ENCODE results near the gene AFF3. TPM values are rescaled to one million over a fixed set of nuclear protein-coding genes. Genes with fewer than 3 reads are reported as not detected.

AFF3 gene
- total RNA-seq, 1 experiment from 2014 or later: 0.22 TPM

- H3K27me3 Mint-ChIP-seq (ENCODE audit: low read depth): peaks cover 3% of the 10 kb centered on the region; the same call in 1 of the 2 replicates
- H4K20me1 ChIP-seq (ENCODE audit: control insufficient read depth, insufficient read depth, insufficient read length): no peaks in the 10 kb centered on the region
- DNase-seq: no peak
- peaks cover 0 to 3% of the 10 kb centered on the region in 2 experiments; a peak in 1 of 4 replicates for H3K4me1 Mint-ChIP-seq
- no CpG with 5 or more reads among the region's 6 CpGs for WGBS (ENCODE audit: extremely low coverage, insufficient read length, low lambda C conversion rate)
- no peak overlapping the region for H3K27ac Mint-ChIP-seq
- H3K9me3 Mint-ChIP-seq: peaks cover 16 to 19% of the 10 kb centered on the region in 2 experiments
- H2BK15ac ChIP-seq (ENCODE audit: low read depth, low read length): no peak overlapping the region
- no peak overlapping the region for H4K91ac ChIP-seq (ENCODE audit: insufficient read length, low read depth, low read length)
- H3K79me2 ChIP-seq (ENCODE audit: insufficient read depth, low read length): no peaks in the 10 kb centered on the region
- H3K4me1 ChIP-seq (ENCODE audit: insufficient read depth, low read length): no peaks in the 10 kb centered on the region
- H4K8ac ChIP-seq (replicated peaks; ENCODE audit: insufficient read length, low read depth, low read length): no peak overlapping the region
- H3K27me3 ChIP-seq (ENCODE audit: insufficient read depth, low read length): no peaks in the 10 kb centered on the region
- no peak overlapping the region for H3K4me2 ChIP-seq (ENCODE audit: insufficient read depth, insufficient read length, low read length)
- H3K79me1 ChIP-seq (ENCODE audit: insufficient read depth, low read depth, low read length, poor library complexity, severe bottlenecking): no peaks in the 10 kb centered on the region
- H2BK5ac ChIP-seq (ENCODE audit: insufficient read length, low read length): no peak overlapping the region
- H3K4me3 Mint-ChIP-seq: no peak overlapping the region
- H3K18ac ChIP-seq (ENCODE audit: insufficient read length, low read depth, low read length): no peak overlapping the region
- H3K9ac ChIP-seq (ENCODE audit: extremely low read depth, insufficient read length, low read length): no peak overlapping the region
- H2AFZ ChIP-seq (ENCODE audit: low read length): no peak overlapping the region
- no peak overlapping the region for H2BK12ac ChIP-seq (ENCODE audit: insufficient read length, low read depth, low read length)
- H3K56ac ChIP-seq (ENCODE audit: insufficient read length, low read depth, low read length): no peak overlapping the region
- H2BK120ac ChIP-seq (ENCODE audit: low read depth, low read length, poor library complexity, severe bottlenecking): no peak overlapping the region
- no peak overlapping the region for H3K4ac ChIP-seq (ENCODE audit: low read depth, low read length)
- no peak overlapping the region for H4K5ac ChIP-seq (ENCODE audit: insufficient read length, low read depth, low read length)
- H3K23ac ChIP-seq (ENCODE audit: insufficient read length, low read depth, low read length): no peak overlapping the region
- no peak overlapping the region for H2AK5ac ChIP-seq (ENCODE audit: insufficient read length, low read length)
- peaks cover 0 to 12% (median 8%) of the 10 kb centered on the region in 3 experiments; a peak in 6 of 7 replicates for H3K36me3 Mint-ChIP-seq (ENCODE audit: insufficient read depth in 1 of 3, low read depth in 3 of 3)
- no peaks in the 10 kb centered on the region for H3K23me2 ChIP-seq (ENCODE audit: insufficient read length, low read depth, low read length, poor library complexity, severe bottlenecking)
- no peak for TF ChIP-seq CTCF (conservative IDR thresholded peaks at IDR 0.05)
- H3K27ac ChIP-seq (ENCODE audit: insufficient read length, low read depth, low read length): no peak overlapping the region
- no peak overlapping the region for H2BK20ac ChIP-seq (ENCODE audit: low read depth, low read length, poor library complexity, severe bottlenecking)
- H3K14ac ChIP-seq (ENCODE audit: insufficient read depth, low read length): no peak overlapping the region; the same call in 1 of the 2 replicates
- H3T11ph ChIP-seq (ENCODE audit: low read length): no peak overlapping the region
- H3K9me3 ChIP-seq (ENCODE audit: control insufficient read depth, low read depth, low read length): no peaks in the 10 kb centered on the region
These were observed 364.6 kb downstream of the AFF3 start for GRCh38 chr2:99777656-99778290.
